ENCODE data around the gene IER5L. TPM values are rescaled to one million over a fixed set of nuclear protein-coding genes. Genes with fewer than 3 reads are reported as not detected.
A peak's percentile ranks its signal among the peaks of the same experiment; 100 is the strongest.

IER5L gene
- total and polyA plus RNA-seq, 9 of the 15 experiments (the other 6 are each of a cell fraction or from before 2014, with no cell fraction given): 0.14 to 11.9 (median 0.52) TPM

- TF ChIP-seq MGA (IDR thresholded peaks at IDR 0.05): 0 out of 2 replicates have a peak, but pooled peaks have one; percentile 27
- peak; percentile 26 for TF ChIP-seq RBBP5 (IDR thresholded peaks at IDR 0.05; ENCODE audit: borderline replicate concordance, insufficient read depth, low read length, poor library complexity, severe bottlenecking)
- TF ChIP-seq EGR1 (conservative IDR thresholded peaks at IDR 0.05): peak; percentile 59
- TF ChIP-seq CBX3 (IDR thresholded peaks at IDR 0.05; ENCODE audit: borderline replicate concordance in 1 of 2, low read length in 2 of 2): peak in 1 of 2 experiments; percentile 44; a peak in 1 of 3 replicates
- no peak for TF ChIP-seq SIN3A (IDR thresholded peaks at IDR 0.05; ENCODE audit: borderline replicate concordance in 2 of 2, control insufficient read depth in 1 of 2, low read depth in 2 of 2, low read length in 2 of 2)
- TF ChIP-seq NFE2 (IDR thresholded peaks at IDR 0.05; ENCODE audit: low read depth): no peak
- peak; percentile 16; the same call in 1 of the 2 replicates for TF ChIP-seq SOX6 (IDR thresholded peaks at IDR 0.05)
- no peak for TF ChIP-seq ZFP1 (CRISPR knock-in tag; IDR thresholded peaks at IDR 0.05)
- peak; percentile 26; the same call in 1 of the 2 replicates for TF ChIP-seq JUND (IDR thresholded peaks at IDR 0.05; ENCODE audit: borderline replicate concordance, low read depth, low read length)
- TF ChIP-seq JUND (tag; IDR thresholded peaks at IDR 0.05; ENCODE audit: borderline replicate concordance, low read depth, low read length): no peak; the same call in 2 of the 3 replicates
- TF ChIP-seq CREB1 (IDR thresholded peaks at IDR 0.05): 0 out of 2 replicates have a peak, but pooled peaks have one; percentile 18
- TF ChIP-seq CREB1 (CRISPR knock-in tag; IDR thresholded peaks at IDR 0.05): no peak
- peak; percentile 56; the same call in 1 of the 2 replicates for TF ChIP-seq MTA3 (IDR thresholded peaks at IDR 0.05; ENCODE audit: borderline replicate concordance)
Observed at GRCh38 chr9:129182625-129183494, 4.8 kb upstream of the IER5L start (continued).

Measured in K562 (cell line).